ENCODE measurements around the gene GRID1. TPM values are rescaled to one million over a fixed set of nuclear protein-coding genes. Genes with fewer than 3 reads are reported as not detected.

GRID1 gene
- total RNA-seq, 4 donors from 2014 or later, result 0.88 to 7.3 (median 4.1) TPM

- Histone ChIP-seq H3K4me1 (no peaks in the 10 kb centered on the region), H3K27ac (no peak overlapping the region), H3K27me3 (no peaks in the 10 kb centered on the region), H3K36me3 (no peaks in the 10 kb centered on the region), H3K4me3 (no peak overlapping the region), H3K9me3 (no peaks in the 10 kb centered on the region)
- intact Hi-C loops (cut with DNase I; ENCODE audit: low total_unique reads), result no loop called here
- no peak for TF ChIP-seq CTCF (IDR thresholded peaks at IDR 0.05)
- TF ChIP-seq POLR2A (IDR thresholded peaks at IDR 0.05), result no peak
- DNase-seq, result no peak
Observed at GRCh38 chr10:85851934-85852333, 514.7 kb downstream of the GRID1 start.

DNA sequence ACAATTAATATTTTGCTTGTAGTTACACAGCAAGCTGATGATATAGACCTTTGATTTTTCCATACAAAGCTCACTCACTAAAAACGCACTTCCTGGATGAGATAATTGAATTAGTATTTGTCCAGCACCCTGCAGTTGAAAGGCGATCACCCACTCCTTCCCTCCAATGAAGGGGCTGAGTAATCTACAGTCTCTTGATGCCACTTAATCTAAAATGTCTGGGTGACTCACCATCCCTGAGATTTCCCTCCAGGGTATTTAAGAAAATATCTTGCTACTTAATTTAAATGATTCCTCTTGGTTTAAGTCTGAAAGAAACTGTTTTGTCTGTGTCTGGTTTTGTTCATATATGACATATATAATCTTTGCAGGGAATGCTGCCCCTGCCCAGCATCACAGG is 515.3 kb downstream of the GRID1 start:
- Histone ChIP-seq H3K27ac (no peak overlapping the region), H3K9me3 (no peaks in the 10 kb centered on the region), H3K4me1 (no peaks in the 10 kb centered on the region), H3K36me3 (no peaks in the 10 kb centered on the region), H3K27me3 (no peaks in the 10 kb centered on the region), H3K4me3 (no peak overlapping the region)
- intact Hi-C loops (cut with DNase I; ENCODE audit: low total_unique reads), result no loop called here
- TF ChIP-seq CTCF (IDR thresholded peaks at IDR 0.05) (no peak), POLR2A (IDR thresholded peaks at IDR 0.05) (no peak)
- no peak for DNase-seq

- Histone ChIP-seq H3K4me1 (no peaks in the 10 kb centered on the region), H3K36me3 (no peaks in the 10 kb centered on the region), H3K27ac (no peak overlapping the region), H3K27me3 (no peaks in the 10 kb centered on the region), H3K9me3 (no peaks in the 10 kb centered on the region), H3K4me3 (no peak overlapping the region)
- intact Hi-C loops (cut with DNase I; ENCODE audit: low total_unique reads), result no loop called here
- TF ChIP-seq POLR2A (IDR thresholded peaks at IDR 0.05), result no peak
- TF ChIP-seq CTCF (IDR thresholded peaks at IDR 0.05), result no peak
- no peak for DNase-seq
Observed at GRCh38 chr10:85850736-85851135, 515.9 kb downstream of the GRID1 start.

GRCh38 chr10:85849315-85849714 is 517.3 kb downstream of the GRID1 start:
- TF ChIP-seq CTCF (IDR thresholded peaks at IDR 0.05) (no peak), POLR2A (IDR thresholded peaks at IDR 0.05) (no peak)
- H3K4me3 ChIP-seq, result no peak overlapping the region
- no peaks in the 10 kb centered on the region for H3K36me3 ChIP-seq
- DNase-seq, result no peak
- H3K4me1 ChIP-seq, result no peaks in the 10 kb centered on the region
- H3K9me3 ChIP-seq, result peaks cover 0 to 3% of the 10 kb centered on the region in 2 donors
- H3K27ac ChIP-seq, result no peak overlapping the region
- intact Hi-C loops (cut with DNase I; ENCODE audit: low total_unique reads), result no loop called here
- H3K27me3 ChIP-seq, result no peaks in the 10 kb centered on the region

- intact Hi-C loops (cut with DNase I; ENCODE audit: low total_unique reads), result no loop called here
- TF ChIP-seq CTCF (IDR thresholded peaks at IDR 0.05) (no peak), POLR2A (IDR thresholded peaks at IDR 0.05) (no peak)
- DNase-seq, result no peak
- H3K4me1 ChIP-seq, result no peaks in the 10 kb centered on the region
- H3K36me3 ChIP-seq, result no peaks in the 10 kb centered on the region
- no peak overlapping the region for H3K4me3 ChIP-seq
- H3K27ac ChIP-seq, result no peak overlapping the region
- peaks cover 0 to 3% of the 10 kb centered on the region in 2 donors for H3K9me3 ChIP-seq
- no peaks in the 10 kb centered on the region for H3K27me3 ChIP-seq
Observed at GRCh38 chr10:85848756-85849155, 517.8 kb downstream of the GRID1 start.
